GM19452 (cell line): ENCODE data around the gene ACSF3.

Experiments used
- ATAC-seq: cut with Tn5 transposase; IDR thresholded peaks from one replicate; pipeline ENCODE4 v1.9.1; 2021; ENCODE audit not compliant: unreplicated experiment

Gene ACSF3

DNA sequence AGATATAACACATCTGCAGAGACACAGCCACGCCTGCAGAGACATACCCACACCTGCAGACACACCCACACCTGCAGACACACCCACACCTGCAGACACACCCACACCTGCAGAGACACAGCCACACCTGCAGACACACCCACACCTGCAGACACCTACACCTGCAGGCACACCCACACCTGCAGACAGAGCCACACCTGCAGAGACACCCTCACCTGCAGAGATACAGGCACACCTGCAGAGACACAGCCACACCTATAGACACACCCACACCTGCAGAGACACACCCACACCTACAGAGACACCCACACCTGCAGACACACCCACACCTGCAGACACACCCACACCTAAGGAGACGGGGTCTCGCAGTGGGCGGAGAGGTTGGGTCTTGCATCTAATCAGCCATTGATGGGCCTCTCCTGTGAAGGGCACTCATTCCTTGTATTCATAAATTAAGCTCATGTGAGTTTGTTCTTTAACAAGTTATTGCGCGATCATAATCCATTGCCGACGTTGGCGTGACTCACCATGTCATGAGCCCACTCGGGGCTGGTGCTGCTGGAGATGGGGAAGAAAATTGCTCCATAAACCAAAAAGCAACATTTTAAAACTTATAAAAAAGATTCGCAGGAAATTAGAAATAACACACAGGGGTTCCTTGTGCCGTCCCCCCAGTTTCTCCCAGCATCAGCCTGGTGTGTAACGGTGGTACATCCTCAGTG is 49.0 kb downstream of the ACSF3 start:
- ATAC-seq, result no peak

DNA sequence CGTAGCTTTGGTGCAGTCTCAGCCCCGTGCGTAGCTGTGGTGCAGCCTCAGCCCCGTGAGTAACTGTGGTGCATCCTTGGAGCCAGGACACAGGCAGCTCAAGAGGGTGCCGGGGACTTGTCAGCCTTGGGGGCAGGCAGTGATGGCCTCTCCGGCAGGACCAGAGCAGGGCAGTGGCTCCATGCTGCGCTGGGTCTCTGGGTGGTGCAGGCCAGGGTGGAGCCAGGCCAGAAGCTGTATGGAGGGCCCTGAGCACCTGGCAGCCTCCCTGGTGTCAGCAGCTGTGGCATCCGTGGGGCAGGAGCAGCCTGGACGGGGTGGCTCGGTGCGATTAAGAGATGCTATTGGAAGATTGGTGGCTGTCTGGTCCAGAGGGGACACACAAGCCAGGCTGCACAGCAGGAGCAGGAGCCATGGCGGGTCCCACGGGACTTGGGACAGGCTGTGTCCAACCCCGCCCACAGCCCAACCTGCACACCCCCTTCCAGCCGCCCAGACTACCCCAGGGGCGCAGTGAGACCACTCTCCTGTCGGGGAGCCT is 49.6 kb downstream of the ACSF3 start:
- no peak for ATAC-seq

DNA sequence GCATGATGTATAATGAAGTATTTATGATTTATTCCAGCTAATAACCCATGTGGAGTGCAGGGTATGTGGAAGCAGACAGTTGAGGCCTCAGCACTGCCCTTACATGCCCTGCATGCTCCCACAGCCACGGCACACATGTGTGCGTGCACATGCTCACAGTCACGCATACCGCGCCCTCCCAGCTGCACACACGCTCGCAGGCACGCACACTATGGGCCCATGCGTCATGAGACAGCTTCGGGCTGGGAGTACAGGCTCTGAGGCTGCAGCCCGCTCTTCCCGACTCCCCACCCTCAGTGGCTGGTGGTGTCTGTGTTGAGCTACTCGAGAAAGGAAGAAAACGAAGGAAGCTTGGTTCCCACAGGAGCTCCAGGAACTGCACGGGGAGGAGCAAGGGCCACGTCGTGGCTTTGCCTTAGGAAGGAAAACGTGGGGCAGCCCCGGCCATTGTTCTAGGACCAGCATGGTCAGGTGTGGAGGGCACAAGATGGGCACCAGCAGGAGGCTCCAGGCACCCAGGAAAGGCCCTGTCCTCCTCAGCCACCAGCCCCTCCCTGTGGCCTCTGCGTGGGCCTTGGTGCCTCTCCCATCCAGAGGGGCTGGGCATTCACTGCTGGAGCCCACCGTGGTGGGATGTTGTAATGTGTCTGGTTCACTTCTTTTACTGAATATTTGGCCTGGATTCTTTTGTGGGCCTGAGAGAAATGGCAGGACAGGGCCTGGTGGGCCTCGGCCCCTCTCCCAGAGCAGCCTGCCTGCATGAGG is 50.4 kb downstream of the ACSF3 start:
- ATAC-seq, result no peak

- ATAC-seq, result no peak
These were observed 51.0 kb downstream of the ACSF3 start for GRCh38 chr16:89144681-89145080.

DNA sequence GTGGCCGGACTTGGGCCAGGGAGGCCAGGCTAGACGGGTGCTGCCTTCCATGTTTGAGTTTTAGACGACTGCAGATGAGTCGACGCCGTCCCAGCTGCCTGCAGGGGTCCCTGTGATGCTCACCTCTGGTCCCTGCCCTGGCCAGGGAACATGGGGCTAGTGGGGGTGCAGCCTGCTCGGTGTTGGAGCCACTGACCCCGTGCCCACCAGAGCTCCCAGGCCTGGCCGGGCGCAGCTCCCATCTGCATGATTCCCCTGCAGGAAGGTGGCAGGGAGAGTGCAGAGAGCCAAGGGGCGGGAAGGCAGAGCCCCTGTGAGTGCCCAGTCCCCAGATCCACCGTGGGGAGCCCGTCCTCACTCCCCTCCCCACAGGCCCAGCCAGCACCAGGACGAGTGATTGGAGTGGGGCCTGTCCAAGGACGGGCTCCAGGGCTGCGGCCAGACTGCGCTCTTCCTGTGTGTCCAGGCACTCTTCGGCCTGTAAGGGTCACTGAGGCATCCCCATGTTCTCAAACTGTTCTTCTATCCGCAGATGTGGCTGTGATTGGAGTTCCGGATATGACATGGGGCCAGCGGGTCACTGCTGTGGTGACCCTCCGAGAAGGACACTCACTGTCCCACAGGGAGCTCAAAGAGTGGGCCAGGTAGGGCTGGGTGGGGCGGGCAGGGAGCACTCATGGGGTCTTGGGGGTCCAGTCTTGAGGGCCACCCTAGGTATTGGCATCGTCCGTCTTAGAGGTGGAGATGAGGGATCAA is 51.9 kb downstream of the ACSF3 start:
- ATAC-seq, result no peak

- no peak for ATAC-seq
These were observed 52.8 kb downstream of the ACSF3 start for GRCh38 chr16:89146211-89147005.

- ATAC-seq, result no peak
These were observed 53.6 kb downstream of the ACSF3 start for GRCh38 chr16:89147085-89147817.

GRCh38 chr16:89149386-89149785 is 55.7 kb downstream of the ACSF3 start:
- no peak for ATAC-seq

DNA sequence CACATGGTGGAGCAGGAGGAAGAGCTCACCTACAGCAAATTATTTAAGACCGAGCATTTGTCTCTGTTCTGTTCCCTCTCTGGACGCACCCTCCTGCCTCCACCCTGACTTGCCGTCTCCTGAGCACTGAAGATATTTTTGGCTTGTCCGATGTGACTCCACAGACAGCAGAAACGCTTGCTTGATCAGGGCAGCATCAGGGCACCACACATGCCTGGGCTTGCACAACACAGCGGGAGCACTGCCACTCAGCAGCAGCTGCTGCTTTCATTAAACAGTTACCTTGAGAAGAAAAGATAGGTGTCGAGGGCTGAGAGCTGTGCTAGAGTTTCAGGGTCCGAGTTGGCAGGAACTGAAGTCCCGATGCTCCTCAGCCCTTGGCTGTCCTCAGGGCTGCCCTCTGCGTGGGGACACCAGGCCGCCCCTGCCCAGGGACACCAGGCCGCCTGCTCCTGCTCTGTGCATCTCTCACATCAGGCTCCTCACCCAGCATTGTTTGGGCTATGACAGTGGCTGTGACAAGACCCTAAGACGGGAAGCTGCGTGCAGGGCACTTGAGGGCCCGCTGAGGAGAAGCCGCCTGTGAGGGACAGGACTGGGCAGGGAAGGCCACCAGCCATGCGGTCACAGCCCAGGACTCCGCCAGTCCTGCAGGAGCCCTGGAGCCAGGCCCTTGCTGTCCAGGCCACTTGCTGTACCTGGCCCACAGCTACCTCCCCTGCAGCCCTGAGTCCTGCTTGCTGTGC is 56.6 kb downstream of the ACSF3 start:
- no peak for ATAC-seq

- ATAC-seq, result no peak
These were observed 57.3 kb downstream of the ACSF3 start for GRCh38 chr16:89150981-89151380.

DNA sequence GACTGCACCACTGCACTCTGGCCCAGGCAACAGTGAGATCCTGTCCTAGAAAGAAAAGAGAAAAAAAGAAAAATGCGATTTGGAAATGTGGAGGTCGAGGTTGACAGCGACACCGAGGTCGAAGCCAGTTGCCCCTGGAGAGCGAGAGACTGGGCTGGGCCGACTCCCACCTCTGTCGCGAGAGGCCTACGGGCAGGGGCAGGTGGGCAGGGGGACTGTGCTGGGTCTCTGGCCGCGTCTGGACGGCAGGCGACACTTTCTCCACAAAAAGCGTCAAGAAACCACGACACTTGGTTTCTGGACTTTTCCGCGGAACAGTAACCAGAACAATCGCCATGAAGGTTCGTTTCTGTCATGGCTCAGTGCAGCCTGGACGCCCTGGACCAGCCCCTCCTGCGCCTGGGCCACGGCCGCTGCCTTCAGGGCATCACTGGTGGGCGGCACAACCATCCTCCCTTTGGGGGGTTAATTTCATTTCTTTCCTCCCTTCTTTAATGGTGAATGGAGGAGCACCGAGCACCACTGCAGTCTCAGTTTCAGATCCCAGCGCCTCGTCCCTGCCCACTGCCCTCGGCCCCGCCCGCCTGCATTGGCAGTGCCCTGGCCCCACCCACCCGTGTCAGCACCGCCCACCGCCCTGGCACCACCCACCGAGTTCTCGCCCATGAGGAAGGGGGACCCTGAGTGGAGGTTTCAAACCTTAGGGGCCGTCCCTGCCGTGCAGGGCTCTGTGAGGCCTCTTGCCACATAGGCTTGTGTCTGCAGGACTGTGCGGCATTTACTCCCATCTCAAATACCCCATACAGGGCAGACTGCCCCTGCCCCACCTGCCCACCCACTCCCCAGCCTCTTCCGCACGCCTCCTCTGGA is 59.4 kb downstream of the ACSF3 start:
- no peak for ATAC-seq

GRCh38 chr16:89153848-89154271 is 60.2 kb downstream of the ACSF3 start:
- ATAC-seq, result no peak

- no peak for ATAC-seq
These were observed 60.9 kb downstream of the ACSF3 start for GRCh38 chr16:89154390-89155183.

DNA sequence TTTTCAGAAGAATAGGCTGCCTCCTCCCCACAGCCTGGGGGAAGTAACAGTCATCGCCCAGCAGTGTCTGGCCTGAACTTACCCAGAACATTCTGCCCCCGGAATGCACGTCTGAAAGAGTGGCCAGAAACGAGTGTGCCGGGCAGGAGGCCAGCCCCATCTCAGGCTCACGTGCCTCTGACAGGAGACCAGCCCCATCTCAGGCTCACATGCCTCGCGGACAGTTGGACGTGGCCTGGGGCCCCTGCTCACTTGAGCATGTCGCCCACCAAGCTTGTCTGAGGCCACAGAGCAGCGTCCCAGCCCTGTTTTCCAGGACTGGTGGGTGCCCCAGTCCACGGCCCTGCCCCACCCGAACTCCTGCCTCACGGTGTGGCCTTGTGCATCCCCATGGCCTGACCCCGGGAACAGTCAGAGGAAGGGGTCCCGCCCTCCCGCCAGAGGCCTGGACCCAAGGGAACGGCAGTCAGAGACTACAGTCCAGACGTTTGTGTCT is 61.6 kb downstream of the ACSF3 start:
- ATAC-seq, result no peak

GRCh38 chr16:89155851-89156739 is 62.4 kb downstream of the ACSF3 start:
- ATAC-seq, result no peak
